Activated CD4-positive, alpha-beta T cell treated with anti-CD3 and anti-CD28 coated beads, Interleukin-2, amount 50 U/mL, for 16 hours (primary cell): Measurements from ENCODE around the gene PRXL2A.
"Not testable (repeated sequence)": the region's sequence is repeated elsewhere in the genome, so short reads cannot be mapped to it uniquely, and the experiment has no call there.

Experiments
- DNase-seq: peaks from one replicate; pipeline ENCODE4 v3.0.0-alpha.2; 2020

PRXL2A gene

GRCh38 chr10:80411681-80412220, 3.4 kb downstream of the PRXL2A start:
- no peak for DNase-seq

- no peak for DNase-seq
These were observed 4.1 kb downstream of the PRXL2A start for GRCh38 chr10:80412486-80412885.

GRCh38 chr10:80413271-80413996, 5.1 kb downstream of the PRXL2A start:
- DNase-seq, result no peak

- no peak for DNase-seq
These were observed 6.0 kb downstream of the PRXL2A start for GRCh38 chr10:80414142-80414895.

- no peak for DNase-seq
These were observed 7.6 kb downstream of the PRXL2A start for GRCh38 chr10:80415734-80416478.

GRCh38 chr10:80416479-80417098, 8.2 kb downstream of the PRXL2A start:
- DNase-seq, result no peak

GRCh38 chr10:80417256-80417655, 8.9 kb downstream of the PRXL2A start:
- not testable (repeated sequence) for DNase-seq

GRCh38 chr10:80421050-80421706, 12.8 kb downstream of the PRXL2A start:
- DNase-seq, result no peak

- DNase-seq, result no peak
These were observed 13.6 kb downstream of the PRXL2A start for GRCh38 chr10:80421707-80422536.

GRCh38 chr10:80425901-80426300, 17.6 kb downstream of the PRXL2A start:
- no peak for DNase-seq

- DNase-seq, result no peak
These were observed 19.2 kb downstream of the PRXL2A start for GRCh38 chr10:80427541-80427940.

GRCh38 chr10:80429521-80429973, 21.2 kb downstream of the PRXL2A start:
- DNase-seq, result no peak

- DNase-seq, result no peak
These were observed 24.8 kb downstream of the PRXL2A start for GRCh38 chr10:80433134-80433533.

GRCh38 chr10:80436446-80437098, 28.2 kb downstream of the PRXL2A start:
- no peak for DNase-seq

GRCh38 chr10:80437227-80437626, 28.9 kb downstream of the PRXL2A start:
- no peak for DNase-seq

- no peak for DNase-seq
These were observed 33.5 kb downstream of the PRXL2A start for GRCh38 chr10:80441831-80442230.

GRCh38 chr10:80442879-80443278, 34.5 kb downstream of the PRXL2A start:
- no peak for DNase-seq

- DNase-seq, result no peak
These were observed 35.2 kb downstream of the PRXL2A start for GRCh38 chr10:80443531-80443974.

GRCh38 chr10:80444124-80444523, 35.8 kb downstream of the PRXL2A start:
- no peak for DNase-seq

GRCh38 chr10:80444646-80445319, 36.4 kb downstream of the PRXL2A start:
- DNase-seq, result peak; percentile 58
